ENCODE data around the gene PRKN. TPM values are rescaled to one million over a fixed set of nuclear protein-coding genes. Genes with fewer than 3 reads are reported as not detected.

The PRKN gene
- total RNA-seq, 2 donors from 2014 or later, result 10.7 to 21.2 TPM

GRCh38 chr6:162211777-162212176, 515.8 kb downstream of the PRKN start:
- Histone ChIP-seq H3K27ac (no peak overlapping the region), H3K4me1 (replicated peaks) (no peaks in the 10 kb centered on the region), H3K9me3 (no peaks in the 10 kb centered on the region), H3K36me3 (no peaks in the 10 kb centered on the region), H3K4me3 (no peak overlapping the region), H3K27me3 (replicated peaks; ENCODE audit: insufficient read depth) (no peaks in the 10 kb centered on the region)
- DNase-seq (ENCODE audit: low spot score), result no peak
- intact Hi-C loops (cut with DNase I), result no loop called here
- WGBS, result 92% methylated on average over 1 of the region's 1 CpG
- TF ChIP-seq CTCF (IDR thresholded peaks at IDR 0.05), result no peak
- no peak for TF ChIP-seq POLR2A (IDR thresholded peaks at IDR 0.05)
- TF ChIP-seq POLR2AphosphoS5 (IDR thresholded peaks at IDR 0.05), result no peak

GRCh38 chr6:162211022-162211421, 516.5 kb downstream of the PRKN start:
- no peak for DNase-seq (ENCODE audit: low spot score)
- no peaks in the 10 kb centered on the region for H3K4me1 ChIP-seq (replicated peaks)
- no peak overlapping the region for H3K27ac ChIP-seq
- TF ChIP-seq CTCF (IDR thresholded peaks at IDR 0.05), result no peak
- TF ChIP-seq POLR2AphosphoS5 (IDR thresholded peaks at IDR 0.05), result no peak
- no peak for TF ChIP-seq POLR2A (IDR thresholded peaks at IDR 0.05)
- no peaks in the 10 kb centered on the region for H3K9me3 ChIP-seq
- H3K27me3 ChIP-seq (replicated peaks; ENCODE audit: insufficient read depth), result no peaks in the 10 kb centered on the region
- no peak overlapping the region for H3K4me3 ChIP-seq
- 74% methylated on average over 3 of the region's 3 CpGs for WGBS
- intact Hi-C loops (cut with DNase I), result no loop called here
- H3K36me3 ChIP-seq, result no peaks in the 10 kb centered on the region

GRCh38 chr6:162203287-162203686, 524.3 kb downstream of the PRKN start:
- Histone ChIP-seq H3K4me1 (replicated peaks) (no peaks in the 10 kb centered on the region), H3K27me3 (replicated peaks; ENCODE audit: insufficient read depth) (no peaks in the 10 kb centered on the region), H3K36me3 (no peaks in the 10 kb centered on the region), H3K4me3 (no peak overlapping the region), H3K9me3 (no peaks in the 10 kb centered on the region), H3K27ac (no peak overlapping the region)
- intact Hi-C loops (cut with DNase I), result no loop called here
- no peak for DNase-seq (ENCODE audit: low spot score)
- WGBS, result 36% methylated on average over 5 of the region's 5 CpGs
- TF ChIP-seq POLR2A (IDR thresholded peaks at IDR 0.05) (no peak), CTCF (IDR thresholded peaks at IDR 0.05) (no peak), POLR2AphosphoS5 (IDR thresholded peaks at IDR 0.05) (no peak)

- H3K9me3 ChIP-seq, result no peaks in the 10 kb centered on the region
- H3K4me3 ChIP-seq, result no peak overlapping the region
- TF ChIP-seq POLR2AphosphoS5 (IDR thresholded peaks at IDR 0.05) (no peak), POLR2A (IDR thresholded peaks at IDR 0.05) (no peak), CTCF (IDR thresholded peaks at IDR 0.05) (no peak)
- no peaks in the 10 kb centered on the region for H3K27me3 ChIP-seq (replicated peaks; ENCODE audit: insufficient read depth)
- no peak for DNase-seq (ENCODE audit: low spot score)
- WGBS, result 75% methylated on average over 9 of the region's 9 CpGs
- H3K27ac ChIP-seq, result no peak overlapping the region
- H3K4me1 ChIP-seq (replicated peaks), result no peaks in the 10 kb centered on the region
- H3K36me3 ChIP-seq, result no peaks in the 10 kb centered on the region
- intact Hi-C loops (cut with DNase I), result no loop called here
Measured at GRCh38 chr6:162200945-162201690, 526.4 kb downstream of the PRKN start.

- intact Hi-C loops (cut with DNase I), result no loop called here
- no peaks in the 10 kb centered on the region for H3K27me3 ChIP-seq (replicated peaks; ENCODE audit: insufficient read depth)
- no peak overlapping the region for H3K27ac ChIP-seq
- DNase-seq (ENCODE audit: low spot score), result no peak
- H3K36me3 ChIP-seq, result no peaks in the 10 kb centered on the region
- H3K9me3 ChIP-seq, result no peaks in the 10 kb centered on the region
- TF ChIP-seq CTCF (IDR thresholded peaks at IDR 0.05) (no peak), POLR2A (IDR thresholded peaks at IDR 0.05) (no peak), POLR2AphosphoS5 (IDR thresholded peaks at IDR 0.05) (no peak)
- WGBS, result 77% methylated on average over 9 of the region's 9 CpGs
- H3K4me3 ChIP-seq, result no peak overlapping the region
- H3K4me1 ChIP-seq (replicated peaks), result no peaks in the 10 kb centered on the region
Measured at GRCh38 chr6:162200041-162200440, 527.5 kb downstream of the PRKN start.
